Hepatic stellate cell (primary cell): ENCODE results near the gene PAGE5.

Experiments used
- DNase-seq: peaks from one replicate; pipeline ENCODE4 v3.0.0; 2011; ENCODE audit warnings: low spot score

The PAGE5 gene, protein sequence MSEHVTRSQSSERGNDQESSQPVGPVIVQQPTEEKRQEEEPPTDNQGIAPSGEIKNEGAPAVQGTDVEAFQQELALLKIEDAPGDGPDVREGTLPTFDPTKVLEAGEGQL

GRCh38 chrX:55220119-55220794 is at the start of gene PAGE5:
Gene PAGE5 (plus strand): TSS chrX:55220346. CDS start chrX:55221383, 1,037 bp downstream.
- no peak for DNase-seq

DNA sequence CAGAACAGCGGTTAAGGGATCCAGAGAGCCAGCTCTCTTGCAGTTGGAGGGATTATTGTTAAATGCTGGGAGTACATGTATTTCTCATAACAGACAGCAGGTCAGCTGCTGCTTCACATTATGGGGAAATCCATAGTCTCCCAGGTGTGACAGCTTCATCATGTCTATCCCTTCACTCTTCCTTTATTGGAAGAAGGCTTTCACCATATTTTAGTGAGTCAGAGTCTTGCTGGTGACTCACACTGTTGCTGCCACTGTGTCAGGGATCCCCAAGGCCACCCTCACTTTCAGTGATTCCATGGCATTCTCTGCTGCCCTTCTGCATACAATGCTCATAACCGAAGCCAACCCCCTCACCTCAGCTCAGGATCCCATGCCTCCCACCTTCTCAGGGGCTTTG is 32.9 kb upstream of the PAGE5 start:
- no peak for DNase-seq

- no peak for DNase-seq
Observed at GRCh38 chrX:55196688-55197087, 23.5 kb upstream of the PAGE5 start.

- DNase-seq = no peak
Observed at GRCh38 chrX:55201930-55202579, 18.1 kb upstream of the PAGE5 start.

- DNase-seq = no peak
Observed at GRCh38 chrX:55206162-55206941, 13.8 kb upstream of the PAGE5 start.

GRCh38 chrX:55210931-55211677 is 9.0 kb upstream of the PAGE5 start:
- DNase-seq = no peak

- DNase-seq = no peak
Observed at GRCh38 chrX:55213381-55213780, 6.8 kb upstream of the PAGE5 start.

DNA sequence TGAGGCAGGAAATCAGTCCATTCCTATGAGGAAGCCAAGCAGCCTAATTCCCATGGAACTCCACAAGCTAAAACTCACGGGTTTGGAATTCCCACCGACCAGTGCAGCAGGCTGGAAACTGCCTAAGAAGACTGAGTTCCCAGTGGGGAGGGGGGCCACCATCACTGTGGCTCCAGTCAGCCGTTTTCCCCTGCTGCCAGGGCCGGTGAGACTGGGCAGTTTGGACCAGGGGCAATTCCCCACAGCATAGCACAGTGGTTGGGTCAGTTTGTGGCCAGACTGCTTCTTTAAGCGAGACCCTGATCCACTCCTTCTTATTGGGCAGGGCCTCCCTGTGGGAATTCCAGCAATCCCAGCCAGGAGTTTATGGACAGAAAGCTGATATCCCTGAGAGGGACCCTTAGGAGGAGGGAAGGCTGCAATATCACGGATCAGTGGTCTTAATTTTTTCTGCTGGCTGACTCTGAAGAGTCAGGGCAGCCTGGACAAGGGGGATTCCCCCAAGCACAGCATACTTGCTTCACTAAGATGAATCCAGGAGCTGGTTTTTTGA is 20.7 kb downstream of the PAGE5 start:
- DNase-seq = no peak

GRCh38 chrX:55253528-55253927 is 33.4 kb downstream of the PAGE5 start:
- no peak for DNase-seq

- DNase-seq = no peak
Observed at GRCh38 chrX:55260806-55261205, 40.7 kb downstream of the PAGE5 start.

DNA sequence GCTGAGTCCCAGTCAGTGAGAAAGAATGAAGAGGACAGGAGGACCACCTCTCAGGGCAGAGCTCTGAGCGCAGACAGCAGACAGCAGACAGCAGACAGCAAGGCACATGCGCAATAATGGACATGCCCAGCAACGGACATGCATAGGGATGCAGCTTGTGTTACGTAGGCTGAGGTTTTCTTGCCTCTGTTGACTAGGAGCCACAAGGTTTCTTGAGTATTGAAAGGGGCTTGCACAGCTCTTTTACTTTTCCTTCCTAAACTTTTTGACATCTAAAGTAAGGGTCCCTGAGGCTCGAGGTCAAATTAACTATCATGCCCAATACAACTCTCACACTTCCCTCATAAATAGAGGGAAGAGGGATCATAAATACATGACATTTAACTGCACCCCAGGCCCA is 44.7 kb downstream of the PAGE5 start, which contains the start of gene PAGE3:
Gene PAGE3 (minus strand): TSS at position 101 of the 400 bp plus-strand sequence. CDS start 1,013 bp downstream, outside the sequence.
- no peak for DNase-seq
